Activated T-helper 17 cell treated with anti-CD3 and anti-CD28 coated beads, Interleukin-2, amount 50 U/mL, for 72 hours (primary cell): Measurements from ENCODE around the gene FANCD2. TPM values are rescaled to one million over a fixed set of nuclear protein-coding genes. Genes with fewer than 3 reads are reported as not detected.
"Not testable (repeated sequence)": the region's sequence is repeated elsewhere in the genome, so short reads cannot be mapped to it uniquely, and the experiment has no call there.

Experiments used
- ATAC-seq: fragments of 150-1000 bp; cut with Tn5 transposase; replicated peaks from 2 replicates; pipeline ENCODE4 v1.10.0; 2021; ENCODE audit warnings: mild to moderate bottlenecking, moderate library complexity
- H3K27ac Mint-ChIP-seq: one replicate; pipeline ENCODE4 v1.8.0; 2022; ENCODE audit warnings: mixed read lengths
- H3K27me3 Mint-ChIP-seq: one replicate; pipeline ENCODE4 v1.8.0; 2022; ENCODE audit warnings: mixed read lengths
- H3K36me3 Mint-ChIP-seq: one replicate; pipeline ENCODE4 v1.8.0; 2022; ENCODE audit warnings: low read depth, mild to moderate bottlenecking, mixed read lengths
- H3K4me1 Mint-ChIP-seq: one replicate; pipeline ENCODE4 v1.8.0; 2022; ENCODE audit warnings: mixed read lengths
- H3K4me3 Mint-ChIP-seq: one replicate; pipeline ENCODE4 v1.8.0; 2022; ENCODE audit warnings: mild to moderate bottlenecking, mixed read lengths
- H3K9me3 Mint-ChIP-seq: one replicate; pipeline ENCODE4 v1.8.0; 2022; ENCODE audit warnings: mixed read lengths
- total RNA-seq, 2 donors: library from RNA; stranded (reverse); gene quantifications; one replicate each; pipeline ENCODE4 v1.2.3, GENCODE V29; 2022

Gene FANCD2
- total RNA-seq, 2 donors from 2014 or later = 59.0 to 74.0 TPM

DNA sequence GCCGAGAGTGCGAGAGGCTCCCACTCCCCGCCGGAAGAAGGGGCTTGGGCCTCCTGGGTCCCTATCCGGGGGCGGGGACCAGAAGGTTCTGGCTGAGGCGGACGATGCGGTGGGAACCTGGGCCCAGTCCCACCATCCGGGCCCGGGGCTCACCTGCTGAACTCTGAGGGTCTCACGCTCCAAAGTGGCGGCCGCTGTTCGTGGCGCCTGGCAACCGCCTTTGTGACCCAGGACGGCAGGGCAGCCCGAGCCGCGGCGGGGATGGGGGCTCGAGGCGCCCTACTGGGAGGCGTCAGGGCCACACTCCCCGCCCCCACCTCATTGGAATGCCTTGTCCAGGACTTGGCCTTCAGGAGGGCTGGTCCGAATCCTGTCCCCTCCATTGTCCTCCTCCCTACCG, 81.9 kb downstream of the FANCD2 start, which contains the start of gene FANCD2OS:
Gene FANCD2OS (minus strand): TSS at position 165 of the 400 bp plus-strand sequence. CDS start 3,481 bp downstream, outside the sequence.
- Mint-ChIP-seq H3K27ac (no peak within 1 kb of the TSS), H3K36me3 (no peaks in the 10 kb centered on the region), H3K27me3 (no peaks in the 10 kb centered on the region), H3K4me1 (no peaks in the 10 kb centered on the region), H3K9me3 (no peaks in the 10 kb centered on the region), H3K4me3 (no peak within 1 kb of the TSS)
- no peak for ATAC-seq

DNA sequence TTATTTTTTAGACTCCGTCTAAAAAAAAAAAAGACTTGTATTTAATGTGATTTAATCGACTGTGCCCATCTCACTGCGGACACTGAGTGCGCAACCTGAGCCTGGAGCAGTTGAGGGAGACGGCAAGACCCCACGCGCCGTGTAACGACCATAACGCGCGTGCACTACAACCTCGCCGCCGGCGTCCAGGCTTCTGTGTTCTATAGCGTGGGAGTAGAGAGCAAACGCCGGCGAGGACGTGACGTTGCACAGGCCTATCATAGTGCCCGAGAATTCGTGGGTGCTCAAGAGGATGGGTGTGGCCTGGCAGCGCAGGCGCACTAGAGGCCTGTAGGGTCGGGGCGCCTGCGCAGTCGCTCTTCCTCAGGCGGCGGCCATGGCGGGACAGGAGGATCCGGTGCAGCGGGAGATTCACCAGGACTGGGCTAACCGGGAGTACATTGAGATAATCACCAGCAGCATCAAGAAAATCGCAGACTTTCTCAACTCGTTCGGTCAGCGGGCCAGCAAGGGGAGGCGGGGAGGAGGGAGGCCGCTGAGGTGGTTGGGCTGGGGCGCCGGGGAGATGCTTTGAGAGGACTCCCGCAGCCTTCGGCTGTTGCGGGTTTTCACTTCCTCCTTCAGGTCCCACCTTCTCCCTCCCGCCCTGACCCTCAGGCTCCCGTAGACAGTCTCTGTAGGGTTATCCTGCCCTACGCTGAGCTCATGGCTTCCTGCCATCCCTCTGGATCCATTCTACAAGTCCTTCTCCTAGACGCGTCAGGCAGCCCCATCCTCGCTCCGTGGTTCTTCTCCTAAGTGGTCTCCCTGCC, 89.3 kb downstream of the FANCD2 start, which contains the start of gene BRK1:
Gene BRK1 (plus strand): TSS at position 350 of the 812 bp plus-strand sequence. CDS start 27 bp downstream, at position 377.
- Mint-ChIP-seq H3K4me1 (peaks cover 6% of the 10 kb centered on the region), H3K27ac (peak within 1 kb of the TSS; percentile 94), H3K36me3 (peaks cover 51% of the 10 kb centered on the region), H3K27me3 (no peaks in the 10 kb centered on the region), H3K9me3 (no peaks in the 10 kb centered on the region), H3K4me3 (peak within 1 kb of the TSS; percentile 95)
- peak; percentile 98 for ATAC-seq

- Mint-ChIP-seq H3K9me3 (no peaks in the 10 kb centered on the region), H3K27ac (peak overlapping the region; percentile 94), H3K36me3 (peaks cover 57% of the 10 kb centered on the region), H3K4me1 (peaks cover 10% of the 10 kb centered on the region), H3K27me3 (no peaks in the 10 kb centered on the region), H3K4me3 (peak overlapping the region; percentile 95)
- ATAC-seq = peak; percentile 29
Measured at GRCh38 chr3:10116138-10116460, 89.9 kb downstream of the FANCD2 start.

DNA sequence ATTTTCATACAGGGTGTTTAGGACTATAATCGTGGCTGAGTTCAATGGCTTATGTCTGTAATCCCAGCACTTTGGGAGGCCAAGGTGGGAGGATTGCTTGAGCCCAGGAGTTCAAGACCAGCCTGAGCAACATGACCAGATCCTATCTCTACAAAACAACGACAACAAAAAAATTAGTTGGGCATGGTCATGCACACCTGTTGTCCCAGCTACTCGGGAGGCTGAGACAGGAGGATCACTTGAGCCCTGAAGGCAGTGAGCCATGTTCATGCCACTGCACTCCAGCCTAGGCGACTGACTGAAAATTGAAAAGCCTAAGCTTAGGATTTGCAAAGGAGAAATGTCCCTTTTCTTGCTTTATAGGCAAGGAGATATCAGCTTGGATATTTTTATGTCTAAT, 90.7 kb downstream of the FANCD2 start:
- peak overlapping the region; percentile 94 for H3K27ac Mint-ChIP-seq
- H3K9me3 Mint-ChIP-seq = no peaks in the 10 kb centered on the region
- peaks cover 10% of the 10 kb centered on the region for H3K4me1 Mint-ChIP-seq
- H3K36me3 Mint-ChIP-seq = peaks cover 64% of the 10 kb centered on the region
- H3K4me3 Mint-ChIP-seq = peak overlapping the region; percentile 95
- H3K27me3 Mint-ChIP-seq = no peaks in the 10 kb centered on the region
- no peak for ATAC-seq

DNA sequence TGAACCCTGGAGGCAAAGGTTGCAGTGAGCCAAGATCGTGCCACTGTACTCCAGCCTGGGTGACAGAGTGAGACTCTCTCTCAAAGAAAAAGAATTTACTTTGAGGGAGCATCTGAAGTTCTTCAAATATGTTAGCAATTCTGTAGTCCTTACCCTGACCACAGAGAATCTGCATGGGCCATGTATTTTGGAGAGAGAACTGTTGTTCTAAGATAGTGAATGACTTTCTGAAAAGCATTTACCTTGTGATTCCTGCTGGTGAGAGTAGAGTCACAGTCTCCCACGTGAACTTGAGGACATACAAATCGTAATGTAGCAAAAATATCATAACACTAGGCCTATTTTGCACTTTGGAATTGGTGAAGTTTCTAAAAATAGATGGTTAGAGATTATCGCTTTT, 93.1 kb downstream of the FANCD2 start:
- Mint-ChIP-seq H3K27me3 (no peaks in the 10 kb centered on the region), H3K9me3 (no peaks in the 10 kb centered on the region), H3K36me3 (peaks cover 85% of the 10 kb centered on the region), H3K27ac (no peak overlapping the region), H3K4me1 (peaks cover 17% of the 10 kb centered on the region), H3K4me3 (no peak overlapping the region)
- no peak for ATAC-seq

DNA sequence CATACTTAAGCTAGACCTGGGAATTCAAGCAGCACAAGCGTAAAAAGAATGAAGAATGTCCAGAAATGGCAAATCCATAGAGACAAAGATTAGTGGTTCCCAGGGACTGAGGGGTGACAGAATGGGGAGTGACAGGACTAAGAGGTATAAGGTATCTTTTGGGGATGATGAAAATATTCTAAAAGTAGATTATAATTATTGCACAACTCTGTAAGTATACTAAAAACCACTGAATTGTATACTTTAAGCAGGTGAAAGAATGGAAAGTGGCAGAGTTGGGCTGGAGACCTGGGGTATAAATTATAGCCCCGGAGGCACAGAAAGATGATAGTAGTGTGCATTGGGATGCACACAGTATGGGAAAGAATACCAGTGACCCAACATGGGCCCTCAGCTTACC, 94.8 kb downstream of the FANCD2 start:
- peaks cover 22% of the 10 kb centered on the region for H3K4me1 Mint-ChIP-seq
- H3K27me3 Mint-ChIP-seq = no peaks in the 10 kb centered on the region
- no peaks in the 10 kb centered on the region for H3K9me3 Mint-ChIP-seq
- peak overlapping the region; percentile 21 for H3K27ac Mint-ChIP-seq
- no peak for ATAC-seq
- no peak overlapping the region for H3K4me3 Mint-ChIP-seq
- H3K36me3 Mint-ChIP-seq = peaks cover 93% of the 10 kb centered on the region

DNA sequence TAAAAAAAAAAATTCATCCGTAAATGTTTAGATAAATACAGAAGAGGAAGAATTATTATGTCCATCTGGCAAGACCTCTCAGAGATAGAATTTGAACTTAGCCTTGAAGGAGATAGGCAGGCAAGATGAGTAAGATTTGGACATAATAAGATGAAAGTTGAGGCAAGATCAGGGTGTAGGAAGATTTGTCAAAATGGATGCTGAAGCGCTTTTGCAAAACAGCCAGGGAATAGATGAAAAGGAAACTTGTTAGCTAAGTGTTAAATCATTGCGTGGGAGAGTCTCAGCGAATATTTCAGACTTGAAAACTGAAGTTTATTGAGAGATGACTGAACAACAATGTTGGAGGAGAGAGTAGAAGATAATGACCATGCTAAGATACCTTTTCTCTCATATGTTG, 96.5 kb downstream of the FANCD2 start:
- peak; percentile 32 for ATAC-seq
- peak overlapping the region; percentile 38 for H3K4me3 Mint-ChIP-seq
- peaks cover 96% of the 10 kb centered on the region for H3K36me3 Mint-ChIP-seq
- H3K27me3 Mint-ChIP-seq = no peaks in the 10 kb centered on the region
- peaks cover 17% of the 10 kb centered on the region for H3K4me1 Mint-ChIP-seq
- H3K27ac Mint-ChIP-seq = peak overlapping the region; percentile 2
- no peaks in the 10 kb centered on the region for H3K9me3 Mint-ChIP-seq

DNA sequence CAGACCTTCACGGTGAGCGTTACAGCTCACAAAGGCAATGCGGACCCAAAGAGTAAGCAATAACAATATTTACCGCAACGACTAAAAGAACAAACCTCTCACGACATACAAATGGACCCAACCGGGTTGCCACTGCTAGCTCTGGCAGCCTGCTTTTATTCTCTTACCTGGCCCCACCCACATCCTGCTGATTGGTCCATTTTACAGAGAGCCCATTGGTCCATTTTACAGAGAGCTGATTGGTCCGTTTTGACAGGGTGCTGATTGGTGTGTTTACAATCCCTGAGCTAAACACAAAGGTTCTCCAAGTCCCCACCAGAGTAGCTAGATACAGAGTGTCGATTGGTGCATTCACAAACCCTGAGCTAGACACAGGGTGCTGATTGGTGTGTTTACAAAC, 109.6 kb downstream of the FANCD2 start:
- H3K4me1 Mint-ChIP-seq, H3K27me3 Mint-ChIP-seq, H3K27ac Mint-ChIP-seq, H3K36me3 Mint-ChIP-seq, H3K9me3 Mint-ChIP-seq, ATAC-seq, H3K4me3 Mint-ChIP-seq: not testable (repeated sequence)

- no peak overlapping the region for H3K27ac Mint-ChIP-seq
- H3K4me3 Mint-ChIP-seq = no peak overlapping the region
- H3K9me3 Mint-ChIP-seq = no peaks in the 10 kb centered on the region
- H3K36me3 Mint-ChIP-seq = peaks cover 2% of the 10 kb centered on the region
- H3K27me3 Mint-ChIP-seq = no peaks in the 10 kb centered on the region
- H3K4me1 Mint-ChIP-seq = no peaks in the 10 kb centered on the region
- ATAC-seq = no peak
Measured at GRCh38 chr3:10136426-10137005, 110.3 kb downstream of the FANCD2 start.

- Mint-ChIP-seq H3K36me3 (peaks cover 9% of the 10 kb centered on the region), H3K9me3 (no peaks in the 10 kb centered on the region), H3K4me1 (no peaks in the 10 kb centered on the region), H3K4me3 (no peak overlapping the region), H3K27ac (no peak overlapping the region), H3K27me3 (no peaks in the 10 kb centered on the region)
- no peak for ATAC-seq
Measured at GRCh38 chr3:10137178-10137577, 110.9 kb downstream of the FANCD2 start.

DNA sequence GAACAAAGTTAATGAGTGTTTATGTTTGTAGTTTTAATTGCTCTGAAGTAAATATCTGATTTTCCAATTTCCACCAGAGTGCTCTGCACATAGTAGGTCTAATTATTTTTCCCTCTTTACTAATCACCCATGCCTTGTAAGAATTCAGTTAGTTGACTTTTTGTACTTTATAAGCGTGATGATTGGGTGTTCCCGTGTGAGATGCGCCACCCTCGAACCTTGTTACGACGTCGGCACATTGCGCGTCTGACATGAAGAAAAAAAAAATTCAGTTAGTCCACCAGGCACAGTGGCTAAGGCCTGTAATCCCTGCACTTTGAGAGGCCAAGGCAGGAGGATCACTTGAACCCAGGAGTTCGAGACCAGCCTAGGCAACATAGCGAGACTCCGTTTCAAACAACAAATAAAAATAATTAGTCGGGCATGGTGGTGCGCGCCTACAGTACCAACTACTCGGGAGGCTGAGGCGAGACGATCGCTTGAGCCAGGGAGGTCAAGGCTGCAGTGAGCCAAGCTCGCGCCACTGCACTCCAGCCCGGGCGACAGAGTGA, 114.8 kb downstream of the FANCD2 start:
- Mint-ChIP-seq H3K4me1 (peaks cover 14% of the 10 kb centered on the region), H3K4me3 (peak overlapping the region; percentile 96), H3K9me3 (no peaks in the 10 kb centered on the region), H3K27ac (peak overlapping the region; percentile 87), H3K36me3 (peaks cover 45% of the 10 kb centered on the region), H3K27me3 (no peaks in the 10 kb centered on the region)
- peak; percentile 3 for ATAC-seq

GRCh38 chr3:10142707-10143560, 116.7 kb downstream of the FANCD2 start:
- peaks cover 64% of the 10 kb centered on the region for H3K36me3 Mint-ChIP-seq
- ATAC-seq = peak; percentile 14
- H3K4me1 Mint-ChIP-seq = peaks cover 14% of the 10 kb centered on the region
- no peaks in the 10 kb centered on the region for H3K9me3 Mint-ChIP-seq
- peak overlapping the region; percentile 96 for H3K4me3 Mint-ChIP-seq
- no peaks in the 10 kb centered on the region for H3K27me3 Mint-ChIP-seq
- H3K27ac Mint-ChIP-seq = peak overlapping the region; percentile 87

GRCh38 chr3:10145685-10146084, 119.4 kb downstream of the FANCD2 start:
- no peak for ATAC-seq
- Mint-ChIP-seq H3K9me3 (no peaks in the 10 kb centered on the region), H3K36me3 (peaks cover 91% of the 10 kb centered on the region), H3K27ac (peak overlapping the region; percentile 10), H3K4me3 (peak overlapping the region; percentile 96), H3K27me3 (no peaks in the 10 kb centered on the region), H3K4me1 (peaks cover 14% of the 10 kb centered on the region)

DNA sequence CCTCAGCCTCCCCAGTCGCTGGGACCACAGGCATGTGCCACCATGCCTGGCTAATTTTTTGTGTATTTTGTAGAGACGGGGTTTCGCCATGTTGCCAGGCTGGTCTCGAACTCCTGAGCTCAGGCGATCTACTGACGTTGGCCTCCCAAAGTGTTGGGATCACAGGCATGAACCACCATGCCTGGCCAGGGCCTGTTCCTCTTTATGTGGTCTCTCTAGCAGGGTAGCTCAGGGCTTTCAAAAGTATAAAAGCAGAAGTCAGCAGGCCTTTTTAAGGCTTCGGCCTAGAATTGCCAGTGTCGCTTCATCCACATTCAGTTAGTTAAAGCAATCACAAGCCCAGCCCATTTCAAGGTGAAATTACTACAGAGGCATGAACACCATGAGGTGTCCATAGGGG, 123.0 kb downstream of the FANCD2 start:
- Mint-ChIP-seq H3K4me3 (no peak overlapping the region), H3K27ac (no peak overlapping the region), H3K36me3 (peaks cover 98% of the 10 kb centered on the region)

More for the DNA sequence above, 123.0 kb downstream of the FANCD2 start:
- Mint-ChIP-seq H3K9me3 (no peaks in the 10 kb centered on the region), H3K4me1 (peaks cover 9% of the 10 kb centered on the region), H3K27me3 (no peaks in the 10 kb centered on the region)
- ATAC-seq = no peak
